HepG2 (cell line): ENCODE results near the gene SFI1. TPM values are rescaled to one million over a fixed set of nuclear protein-coding genes. Genes with fewer than 3 reads are reported as not detected.

Experiments
- ARID3A ChIP-seq: IDR thresholded peaks from 2 replicates; pipeline ENCODE4 v1.6.1; 2012; ENCODE audit warnings: low read depth, low read length, improper control_type of control experiment
- BCLAF1 ChIP-seq: fragments of 450-650 bp; IDR thresholded peaks from 2 replicates; pipeline ENCODE4 v1.6.1; 2017; ENCODE audit warnings: mild to moderate bottlenecking
- LCORL ChIP-seq, 2 experiments: fragments of 450-650 bp in 1 of 2; sonication (generic) in 1 of 2; formaldehyde crosslinking in 1 of 2; IDR thresholded peaks; 2 replicates each; pipeline versions ENCODE4 v1.5.0 to v1.6.1; 2017 to 2020; ENCODE audit warnings: antibody characterized with exemption in 1 of 2, missing genetic modification reagents in 1 of 2
- TEAD2 ChIP-seq: sonication (generic); formaldehyde crosslinking; IDR thresholded peaks from 2 replicates; pipeline ENCODE4 v1.9.0; 2021; ENCODE audit warnings: missing genetic modification reagents
- ZNF17 ChIP-seq: sonication (generic); formaldehyde crosslinking; IDR thresholded peaks from 2 replicates; pipeline ENCODE4 v1.5.0; 2020; ENCODE audit warnings: mild to moderate bottlenecking, missing genetic modification reagents
- ZNF547 ChIP-seq: sonication (generic); formaldehyde crosslinking; IDR thresholded peaks from 2 replicates; pipeline ENCODE4 v1.5.1; 2020; ENCODE audit warnings: mild to moderate bottlenecking, missing genetic modification reagents
- ZNF800 ChIP-seq: sonication (generic); formaldehyde crosslinking; IDR thresholded peaks from 2 replicates; pipeline ENCODE4 v1.4.0; 2020; ENCODE audit warnings: missing genetic modification reagents
- polyA plus RNA-seq, 8 experiments: library from polyadenylated mRNA; depleted of rRNA in 3 of 8; stranded (reverse) in 7 of 8; unstranded in 1 of 8; fragments of >200 nt; fragmentation: Illumina TruSeq in 4 of 8; extraction: Trizol in 4 of 8; gene quantifications; 2 replicates each; pipeline versions ENCODE4 v1.2.1 to v1.2.3, GENCODE V29; 2011 to 2016; ENCODE audit warnings: low read depth in 4 of 8, missing spikeins in 1 of 8, mixed read lengths in 1 of 8; ENCODE audit not compliant: insufficient read depth in 1 of 8
- total RNA-seq, 5 experiments: library from RNA; depleted of rRNA; stranded (reverse); fragments of >200 nt; fragmentation: Illumina TruSeq; extraction: Trizol; gene quantifications; 2 replicates each; pipeline ENCODE4 v1.2.3, GENCODE V29; 2016; ENCODE audit warnings: low read depth in 1 of 5
- TF ChIP-seq, protein P1 (sequence below), 2 experiments: fragments of 450-650 bp in 1 of 2; sonication (generic) in 1 of 2; formaldehyde crosslinking in 1 of 2; IDR thresholded peaks; 2 replicates each; pipeline versions ENCODE4 v1.6.1 to v1.8.0; 2016 to 2022; ENCODE audit warnings: antibody characterized with exemption in 1 of 2, mild to moderate bottlenecking in 1 of 2, missing genetic modification reagents in 1 of 2

Gene SFI1
- total and polyA plus RNA-seq, 2 of the 13 experiments (the other 11 are each of a cell fraction or from before 2014, with no cell fraction given), result 20.5 to 40.1 TPM

DNA sequence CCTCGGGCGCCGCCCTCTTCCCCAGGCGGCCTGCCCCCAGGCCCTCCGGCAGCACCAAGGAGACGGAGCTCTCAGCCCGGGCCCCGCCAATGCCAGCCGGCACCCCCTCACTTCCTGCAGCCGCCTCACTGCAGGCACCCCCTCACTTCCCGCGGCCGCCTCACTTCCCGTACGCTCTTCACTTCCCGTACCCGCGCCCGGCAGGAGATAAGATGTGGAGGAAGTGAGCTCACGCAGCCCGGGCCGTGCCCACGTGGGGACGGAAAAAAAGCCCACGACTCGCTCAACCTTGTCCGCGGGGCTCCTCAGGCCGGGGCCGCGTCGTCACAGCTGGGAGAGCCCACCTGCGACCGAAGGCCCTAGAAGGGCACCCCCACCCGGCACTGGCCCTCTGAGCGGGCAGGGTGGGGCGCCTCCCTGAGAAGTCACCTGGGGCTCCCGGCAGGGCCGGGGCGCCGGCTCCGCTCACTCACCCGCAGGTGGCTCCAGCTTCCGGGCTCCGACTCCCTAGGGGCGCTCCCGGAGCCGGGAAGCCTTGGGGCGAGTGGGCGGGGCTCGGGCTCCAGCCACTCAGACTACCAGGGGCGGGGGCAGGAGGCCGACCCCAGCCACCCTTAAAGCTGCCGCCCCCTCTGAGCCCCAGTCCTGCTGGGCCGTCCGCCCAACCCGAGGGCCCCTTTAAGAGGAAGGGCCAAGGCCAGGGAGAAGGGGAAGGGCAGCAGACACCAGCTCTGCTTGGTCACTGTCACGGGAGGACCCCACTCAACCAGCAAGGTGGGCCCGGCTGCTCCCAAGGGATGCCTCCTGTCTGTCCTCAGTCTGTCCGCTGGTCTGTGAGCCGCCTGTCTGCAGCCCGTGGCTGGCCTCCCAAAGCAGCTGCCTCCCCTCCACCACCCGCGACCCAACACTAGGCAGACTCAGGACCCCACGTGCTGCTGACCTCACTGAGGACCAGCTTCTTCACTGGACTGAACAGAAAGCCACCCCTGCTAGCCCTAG is 134.3 kb downstream of the SFI1 start (continued):
- TF ChIP-seq, protein P1, sequence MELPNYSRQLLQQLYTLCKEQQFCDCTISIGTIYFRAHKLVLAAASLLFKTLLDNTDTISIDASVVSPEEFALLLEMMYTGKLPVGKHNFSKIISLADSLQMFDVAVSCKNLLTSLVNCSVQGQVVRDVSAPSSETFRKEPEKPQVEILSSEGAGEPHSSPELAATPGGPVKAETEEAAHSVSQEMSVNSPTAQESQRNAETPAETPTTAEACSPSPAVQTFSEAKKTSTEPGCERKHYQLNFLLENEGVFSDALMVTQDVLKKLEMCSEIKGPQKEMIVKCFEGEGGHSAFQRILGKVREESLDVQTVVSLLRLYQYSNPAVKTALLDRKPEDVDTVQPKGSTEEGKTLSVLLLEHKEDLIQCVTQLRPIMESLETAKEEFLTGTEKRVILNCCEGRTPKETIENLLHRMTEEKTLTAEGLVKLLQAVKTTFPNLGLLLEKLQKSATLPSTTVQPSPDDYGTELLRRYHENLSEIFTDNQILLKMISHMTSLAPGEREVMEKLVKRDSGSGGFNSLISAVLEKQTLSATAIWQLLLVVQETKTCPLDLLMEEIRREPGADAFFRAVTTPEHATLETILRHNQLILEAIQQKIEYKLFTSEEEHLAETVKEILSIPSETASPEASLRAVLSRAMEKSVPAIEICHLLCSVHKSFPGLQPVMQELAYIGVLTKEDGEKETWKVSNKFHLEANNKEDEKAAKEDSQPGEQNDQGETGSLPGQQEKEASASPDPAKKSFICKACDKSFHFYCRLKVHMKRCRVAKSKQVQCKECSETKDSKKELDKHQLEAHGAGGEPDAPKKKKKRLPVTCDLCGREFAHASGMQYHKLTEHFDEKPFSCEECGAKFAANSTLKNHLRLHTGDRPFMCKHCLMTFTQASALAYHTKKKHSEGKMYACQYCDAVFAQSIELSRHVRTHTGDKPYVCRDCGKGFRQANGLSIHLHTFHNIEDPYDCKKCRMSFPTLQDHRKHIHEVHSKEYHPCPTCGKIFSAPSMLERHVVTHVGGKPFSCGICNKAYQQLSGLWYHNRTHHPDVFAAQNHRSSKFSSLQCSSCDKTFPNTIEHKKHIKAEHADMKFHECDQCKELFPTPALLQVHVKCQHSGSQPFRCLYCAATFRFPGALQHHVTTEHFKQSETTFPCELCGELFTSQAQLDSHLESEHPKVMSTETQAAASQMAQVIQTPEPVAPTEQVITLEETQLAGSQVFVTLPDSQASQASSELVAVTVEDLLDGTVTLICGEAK (IDR thresholded peaks at IDR 0.05), result no peak
- TF ChIP-seq, protein P1 (CRISPR knock-in tag; IDR thresholded peaks at IDR 0.05), result no peak; the same call in 1 of the 2 replicates
- TF ChIP-seq ZNF17, result no peak
- TF ChIP-seq BCLAF1, result no peak
- TF ChIP-seq ZNF547 (CRISPR knock-in tag), result no peak; the same call in 1 of the 2 replicates
- no peak for TF ChIP-seq ZNF800 (CRISPR knock-in tag)
- no peak for TF ChIP-seq ARID3A
- no peak for TF ChIP-seq LCORL (IDR thresholded peaks at IDR 0.05)
- TF ChIP-seq LCORL (CRISPR knock-in tag; IDR thresholded peaks at IDR 0.05), result 0 out of 2 replicates have a peak, but pooled peaks have one; percentile 14
- no peak for TF ChIP-seq TEAD2 (CRISPR knock-in tag)
